Measurements from ENCODE around the gene SYT1. TPM values are rescaled to one million over a fixed set of nuclear protein-coding genes. Genes with fewer than 3 reads are reported as not detected.

Gene SYT1
- total RNA-seq, 1 experiment from 2014 or later = 44.9 TPM

GRCh38 chr12:79053394-79053793 lies 188.8 kb downstream of the SYT1 start:
- Histone ChIP-seq H3K9me2 (ENCODE audit: insufficient read depth) (no peaks in the 10 kb centered on the region; the same call in 1 of the 2 replicates), H3K9ac (ENCODE audit: low read length) (no peak overlapping the region), H3K9me3 (ENCODE audit: control insufficient read depth in 1 of 2, insufficient read depth in 1 of 2, low read depth in 1 of 2, low read length in 2 of 2) (no peaks in the 10 kb centered on the region), H3K79me2 (ENCODE audit: insufficient read depth, low read length) (no peaks in the 10 kb centered on the region), H3K36me3 (ENCODE audit: control insufficient read depth in 1 of 2, insufficient read depth in 2 of 2, low read length in 2 of 2) (no peaks in the 10 kb centered on the region), H3K4me2 (ENCODE audit: low read length) (no peak overlapping the region), H2AFZ (ENCODE audit: low read depth, low read length, poor library complexity, severe bottlenecking) (no peak overlapping the region), H3K4me1 (ENCODE audit: control insufficient read depth in 1 of 2, insufficient read depth in 2 of 2, low read length in 2 of 2) (peaks cover 29 to 42% of the 10 kb centered on the region in 2 experiments), H3K27me3 (ENCODE audit: insufficient read depth, low read length) (no peaks in the 10 kb centered on the region), H3K4me3 (replicated peaks in 1 of 2; ENCODE audit: low read depth in 1 of 2, low read length in 2 of 2) (no peak overlapping the region), H3K27ac (ENCODE audit: low read depth, low read length) (no peak overlapping the region), H4K20me1 (ENCODE audit: insufficient read depth) (no peaks in the 10 kb centered on the region; the same call in 1 of the 2 replicates)
- TF ChIP-seq EGR1 (IDR thresholded peaks at IDR 0.05; ENCODE audit: low read depth) = no peak
- no TSS peak for BruUV-seq (replicated peaks)
- intact Hi-C loops (cut with micrococcal nuclease) = no loop called here
- ChIA-PET CTCF (no interaction called here), RAD21 (ENCODE audit: low non-redundant PET in 1 of 2, low total read pairs in 2 of 2, uncharacterized antibody in 2 of 2, unreplicated experiment in 2 of 2) (no interaction called here), POLR2A (no interaction called here)
- DNase-seq (ENCODE audit: low read depth, low spot score) (no peak), ATAC-seq (no peak)

- peak overlapping the region; percentile 63 for H3K4me2 ChIP-seq (ENCODE audit: low read length)
- no peaks in the 10 kb centered on the region for H3K36me3 ChIP-seq (ENCODE audit: control insufficient read depth in 1 of 2, insufficient read depth in 2 of 2, low read length in 2 of 2)
- BruUV-seq (replicated peaks) = no TSS peak
- peak overlapping the region; percentile 48; the same call in 1 of the 2 replicates for H3K27ac ChIP-seq (ENCODE audit: low read depth, low read length)
- RAD21 ChIA-PET (ENCODE audit: low non-redundant PET in 1 of 2, low total read pairs in 2 of 2, uncharacterized antibody in 2 of 2, unreplicated experiment in 2 of 2) = no interaction called here
- H4K20me1 ChIP-seq (ENCODE audit: insufficient read depth) = no peaks in the 10 kb centered on the region; the same call in 1 of the 2 replicates
- DNase-seq (ENCODE audit: low read depth, low spot score) = peak; percentile 46
- intact Hi-C loops (cut with micrococcal nuclease) = no loop called here
- CTCF ChIA-PET = no interaction called here
- TF ChIP-seq JUND (IDR thresholded peaks at IDR 0.05) (peak; percentile 72), ZFX (IDR thresholded peaks at IDR 0.05) (no peak), ZBTB33 (IDR thresholded peaks at IDR 0.05; ENCODE audit: extremely low read depth, insufficient replicate concordance, low read length) (no peak), YY1 (IDR thresholded peaks at IDR 0.05; ENCODE audit: extremely low read depth, insufficient replicate concordance, low read depth, low read length) (peak; percentile 16), CBX3 (IDR thresholded peaks at IDR 0.05; ENCODE audit: low read depth) (peak; percentile 66; the same call in 1 of the 2 replicates), CEBPB (IDR thresholded peaks at IDR 0.05; ENCODE audit: low read depth) (peak; percentile 64), FOSL1 (IDR thresholded peaks at IDR 0.05; ENCODE audit: low read depth) (peak; percentile 74), TCF7L2 (IDR thresholded peaks at IDR 0.05; ENCODE audit: borderline replicate concordance, extremely low read depth, insufficient read depth, insufficient read length) (no peak), SRF (IDR thresholded peaks at IDR 0.05; ENCODE audit: low read depth) (peak; percentile 48; the same call in 1 of the 2 replicates), SP1 (IDR thresholded peaks at IDR 0.05; ENCODE audit: low read depth) (peak; percentile 56; the same call in 1 of the 2 replicates), MAX (IDR thresholded peaks at IDR 0.05) (peak; percentile 47)
- no peak overlapping the region for H3K9ac ChIP-seq (ENCODE audit: low read length)
- no peaks in the 10 kb centered on the region for H3K9me2 ChIP-seq (ENCODE audit: insufficient read depth)
- H3K9me3 ChIP-seq (ENCODE audit: control insufficient read depth in 1 of 2, insufficient read depth in 1 of 2, low read depth in 1 of 2, low read length in 2 of 2) = no peaks in the 10 kb centered on the region
- ATAC-seq = peak; percentile 74
- POLR2A ChIA-PET = no interaction called here
- H3K27me3 ChIP-seq (ENCODE audit: insufficient read depth, low read length) = no peaks in the 10 kb centered on the region
- H3K79me2 ChIP-seq (ENCODE audit: insufficient read depth, low read length) = 0 out of 2 replicates have a peak, but pooled peaks cover 2% of the 10 kb centered on the region
- H3K4me1 ChIP-seq (ENCODE audit: control insufficient read depth in 1 of 2, insufficient read depth in 2 of 2, low read length in 2 of 2) = peaks cover 38 to 57% of the 10 kb centered on the region in 2 experiments
- H2AFZ ChIP-seq (ENCODE audit: low read depth, low read length, poor library complexity, severe bottlenecking) = peak overlapping the region; percentile 12
- peak overlapping the region in 1 of 2 experiments; percentile 1; a peak in 1 of 4 replicates for H3K4me3 ChIP-seq (replicated peaks in 1 of 2; ENCODE audit: low read depth in 1 of 2, low read length in 2 of 2)
Measured at GRCh38 chr12:79055926-79056674, 191.5 kb downstream of the SYT1 start.

Measured in HCT116 (cell line).